Measurements from ENCODE around the gene PDE8A. TPM values are rescaled to one million over a fixed set of nuclear protein-coding genes. Genes with fewer than 3 reads are reported as not detected.

Gene PDE8A
- total and polyA plus RNA-seq, 11 donors = 9.4 to 21.5 (median 15.9) TPM

GRCh38 chr15:85044894-85045293 is 63.2 kb downstream of the PDE8A start:
- TF ChIP-seq POLR2A (IDR thresholded peaks at IDR 0.05) (no peak), CTCF (IDR thresholded peaks at IDR 0.05) (no peak)
- ATAC-seq (peak in 1 of 4 donors; percentile 12), DNase-seq (no peak)
- H3K27me3 ChIP-seq = no peaks in the 10 kb centered on the region
- intact Hi-C loops (cut with DNase I) = loop anchor here (1.0 to 10.0 kb wide), 10 partner anchors 58 to 460 kb away; partner anchors contain the start of gene PDE8A (in 2 of the 10)
- peaks cover 0 to 3% (median 0%) of the 10 kb centered on the region in 12 donors for H3K9me3 ChIP-seq
- H3K4me1 ChIP-seq = peaks cover 0 to 49% (median 26%) of the 10 kb centered on the region in 12 donors
- H3K27ac ChIP-seq = peak overlapping the region in 8 of 12 donors; percentile 2 to 75 (median 57)
- WGBS, 4 donors = 0 to 90% (median 48%) methylated on average over 1 of the region's 1 CpG
- no peaks in the 10 kb centered on the region for H3K36me3 ChIP-seq
- no peak overlapping the region for H3K4me3 ChIP-seq

GRCh38 chr15:85045615-85046014 is 64.0 kb downstream of the PDE8A start:
- Histone ChIP-seq H3K36me3 (no peaks in the 10 kb centered on the region), H3K4me1 (peaks cover 0 to 53% (median 26%) of the 10 kb centered on the region in 12 donors), H3K4me3 (no peak overlapping the region), H3K27me3 (no peaks in the 10 kb centered on the region), H3K27ac (peak overlapping the region in 11 of 12 donors; percentile 2 to 75 (median 51)), H3K9me3 (peaks cover 0 to 3% (median 0%) of the 10 kb centered on the region in 12 donors)
- DNase-seq (no peak), ATAC-seq (no peak)
- intact Hi-C loops (cut with DNase I) = loop anchor here in 9 of 10 donors (2.0 to 10.0 kb wide), 8 partner anchors 63 to 461 kb away; partner anchors contain the start of gene PDE8A (in 2 of the 9)
- WGBS, 4 donors = 51 to 72% (median 64%) methylated on average over 1 of the region's 1 CpG
- TF ChIP-seq CTCF (IDR thresholded peaks at IDR 0.05) (no peak), POLR2A (IDR thresholded peaks at IDR 0.05) (no peak)

DNA sequence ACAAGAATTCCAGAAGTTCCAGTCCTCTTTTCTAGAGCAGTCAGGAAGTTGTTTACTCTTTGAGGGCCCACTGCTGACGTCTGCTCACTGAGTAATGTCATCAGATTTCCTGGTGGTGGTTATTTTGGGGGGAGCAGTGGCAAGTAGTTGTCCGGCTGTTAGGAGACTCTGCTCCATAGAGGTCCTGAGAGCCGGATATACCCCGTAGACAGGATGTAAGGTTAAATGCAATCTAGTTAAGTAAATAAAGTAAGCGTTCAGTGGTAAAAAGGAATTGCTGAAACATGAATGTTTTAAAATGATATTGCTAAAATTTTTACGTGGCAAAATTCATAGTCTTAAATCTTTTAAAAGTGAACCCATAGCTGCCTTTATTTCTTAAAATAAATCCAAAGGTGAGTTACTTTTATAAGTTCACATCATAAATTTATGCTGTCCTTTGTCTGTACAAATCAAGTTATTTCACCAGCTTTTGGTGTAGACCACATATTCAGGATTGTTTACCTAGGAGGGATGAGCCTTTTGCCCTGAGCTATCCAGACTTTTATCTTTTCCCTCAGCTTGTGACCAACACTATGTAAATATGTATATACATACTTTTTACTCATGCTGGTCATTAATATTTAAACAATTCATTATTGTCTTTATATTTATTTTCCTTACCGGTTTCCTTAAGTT is 65.8 kb downstream of the PDE8A start:
- Histone ChIP-seq H3K27me3 (no peaks in the 10 kb centered on the region), H3K27ac (peak overlapping the region in 10 of 12 donors; percentile 48 to 84 (median 60)), H3K36me3 (no peaks in the 10 kb centered on the region), H3K9me3 (peaks cover 0 to 3% (median 0%) of the 10 kb centered on the region in 12 donors), H3K4me3 (peak overlapping the region in 1 of 12 donors; percentile 8), H3K4me1 (peaks cover 0 to 59% (median 26%) of the 10 kb centered on the region in 12 donors)
- intact Hi-C loops (cut with DNase I) = loop anchor here in 5 of 10 donors (5.0 to 10.0 kb wide), 4 partner anchors 183 to 463 kb away; no protein-coding TSS in a partner anchor
- ATAC-seq (peak; percentile 83 to 97 (median 87)), DNase-seq (peak in 4 of 5 donors; percentile 41 to 81 (median 65))
- WGBS, 4 donors = 26 to 37% (median 32%) methylated on average over 7 of the region's 7 CpGs
- TF ChIP-seq POLR2A (IDR thresholded peaks at IDR 0.05) (peak in 1 of 2 donors; percentile 29), CTCF (IDR thresholded peaks at IDR 0.05) (no peak)

GRCh38 chr15:85048430-85048829 is 66.8 kb downstream of the PDE8A start:
- H3K27ac ChIP-seq = peak overlapping the region in 10 of 12 donors; percentile 24 to 84 (median 60)

More at GRCh38 chr15:85048430-85048829, 66.8 kb downstream of the PDE8A start:
- DNase-seq = no peak
- peaks cover 0 to 59% (median 26%) of the 10 kb centered on the region in 12 donors for H3K4me1 ChIP-seq
- no peaks in the 10 kb centered on the region for H3K36me3 ChIP-seq
- TF ChIP-seq POLR2A (IDR thresholded peaks at IDR 0.05) = no peak
- TF ChIP-seq CTCF (IDR thresholded peaks at IDR 0.05) = no peak
- no peaks in the 10 kb centered on the region for H3K27me3 ChIP-seq
- H3K9me3 ChIP-seq = peaks cover 0 to 3% (median 0%) of the 10 kb centered on the region in 12 donors
- intact Hi-C loops (cut with DNase I) = loop anchor here in 5 of 10 donors (5.0 to 10.0 kb wide), 4 partner anchors 184 to 464 kb away; no protein-coding TSS in a partner anchor
- 49 to 72% (median 52%) methylated on average over 6 of the region's 6 CpGs for WGBS, 4 donors
- no peak for ATAC-seq
- no peak overlapping the region for H3K4me3 ChIP-seq
